ENCODE results near the gene EVX1. TPM values are rescaled to one million over a fixed set of nuclear protein-coding genes. Genes with fewer than 3 reads are reported as not detected.

EVX1 gene
- polyA plus RNA-seq, 1 donor (not counting 4 experiments of a cell fraction or from before 2014, with no cell fraction given): not detected

DNA sequence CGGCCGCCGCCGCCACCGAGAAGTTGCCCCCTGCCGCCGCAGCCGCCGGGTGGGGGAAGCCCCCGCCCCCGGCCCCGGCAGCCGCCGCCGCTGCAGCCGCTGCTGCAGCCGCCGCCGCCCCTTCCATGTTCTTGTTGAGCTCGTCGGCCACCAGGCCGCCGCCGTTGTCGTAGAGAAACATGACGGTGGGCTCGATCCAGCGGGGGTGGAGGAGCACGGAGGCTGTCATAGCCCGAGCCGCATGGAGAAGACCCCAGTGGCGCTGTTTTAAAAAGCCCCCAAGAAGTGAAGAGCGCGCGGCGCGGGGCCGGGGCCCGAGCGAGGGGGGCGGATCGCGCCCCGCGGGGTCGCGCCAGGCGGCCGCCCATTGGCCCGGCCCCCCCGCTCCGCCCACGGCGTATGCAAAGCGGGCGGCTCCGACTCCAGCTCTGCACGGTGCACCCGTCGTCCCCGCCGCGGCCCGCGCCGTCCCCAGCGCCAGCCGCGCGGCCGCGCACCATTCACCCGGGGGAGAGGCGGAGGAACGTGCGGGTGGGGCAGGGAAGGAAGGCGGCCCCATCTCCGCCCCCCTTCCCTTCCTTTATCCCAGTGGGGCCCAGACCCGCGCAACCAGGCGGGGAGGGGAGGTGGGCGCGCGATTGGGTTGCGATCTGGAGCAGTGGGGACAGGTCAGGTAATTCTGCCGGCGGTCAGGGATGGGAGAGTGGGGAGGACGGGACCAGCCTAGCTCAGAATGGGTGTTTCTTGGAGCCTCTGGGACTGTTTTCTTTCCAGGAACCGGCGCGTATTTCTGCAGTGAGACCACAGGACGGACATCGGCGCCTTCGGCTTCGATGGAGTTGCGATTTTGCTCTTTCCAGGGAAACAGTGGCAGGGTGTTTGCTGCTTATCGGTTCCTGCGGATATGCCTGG lies 42.5 kb upstream of the EVX1 start, which contains the start of gene HOXA13:
Gene HOXA13 (minus strand): TSS at position 243 of the 912 bp plus-strand sequence. CDS start 14 bp downstream, at position 229.
- DNase-seq (ENCODE audit: low read depth, low spot score) (no peak), FAIRE-seq (no peak)
- Histone ChIP-seq H3K79me2 (ENCODE audit: control insufficient read depth, insufficient read depth, low read length) (no peaks in the 10 kb centered on the region), H4K20me1 (ENCODE audit: control insufficient read depth, extremely low read depth, insufficient read depth, low read length) (no peaks in the 10 kb centered on the region), H3K27me3 (ENCODE audit: control insufficient read depth, extremely low read depth, insufficient read depth, low read length) (peaks cover 85% of the 10 kb centered on the region), H2AFZ (ENCODE audit: control insufficient read depth, low read length) (peak within 1 kb of the TSS; percentile 15), H3K36me3 (ENCODE audit: control insufficient read depth in 2 of 2, extremely low read depth in 1 of 2, insufficient read depth in 2 of 2, low read length in 2 of 2) (no peaks in the 10 kb centered on the region), H3K9me3 (ENCODE audit: control insufficient read depth, low read depth, low read length) (no peaks in the 10 kb centered on the region), H3K9ac (ENCODE audit: control insufficient read depth, extremely low read depth, insufficient read depth, low read length) (no peak within 1 kb of the TSS), H3K4me1 (ENCODE audit: control insufficient read depth, extremely low read depth, insufficient read depth, low read length) (peaks cover 7% of the 10 kb centered on the region), H3K4me3 (ENCODE audit: control insufficient read depth in 2 of 3, extremely low read depth in 1 of 3, insufficient read depth in 2 of 3, low read depth in 1 of 3, low read length in 3 of 3) (peak within 1 kb of the TSS; percentile 9 to 57 (median 52)), H3K9me1 (ENCODE audit: control insufficient read depth, extremely low read depth, insufficient read depth, low read length) (no peaks in the 10 kb centered on the region), H3K4me2 (ENCODE audit: control insufficient read depth, extremely low read depth, insufficient read depth, low read depth, low read length) (peak within 1 kb of the TSS; percentile 82), H3K27ac (ENCODE audit: control insufficient read depth, insufficient read depth, low read length) (no peak within 1 kb of the TSS)
- dilution Hi-C loops (cut with MboI; ENCODE audit: extremely low pct_ligation_motif_present, low sequenced_read_pairs): loop anchor here (25.0 kb wide), 1 partner anchor 387 kb away; no protein-coding TSS in a partner anchor
- TF ChIP-seq EZH2 (IDR thresholded peaks at IDR 0.05; ENCODE audit: low read length): peak; percentile 80
- TF ChIP-seq, protein P1, sequence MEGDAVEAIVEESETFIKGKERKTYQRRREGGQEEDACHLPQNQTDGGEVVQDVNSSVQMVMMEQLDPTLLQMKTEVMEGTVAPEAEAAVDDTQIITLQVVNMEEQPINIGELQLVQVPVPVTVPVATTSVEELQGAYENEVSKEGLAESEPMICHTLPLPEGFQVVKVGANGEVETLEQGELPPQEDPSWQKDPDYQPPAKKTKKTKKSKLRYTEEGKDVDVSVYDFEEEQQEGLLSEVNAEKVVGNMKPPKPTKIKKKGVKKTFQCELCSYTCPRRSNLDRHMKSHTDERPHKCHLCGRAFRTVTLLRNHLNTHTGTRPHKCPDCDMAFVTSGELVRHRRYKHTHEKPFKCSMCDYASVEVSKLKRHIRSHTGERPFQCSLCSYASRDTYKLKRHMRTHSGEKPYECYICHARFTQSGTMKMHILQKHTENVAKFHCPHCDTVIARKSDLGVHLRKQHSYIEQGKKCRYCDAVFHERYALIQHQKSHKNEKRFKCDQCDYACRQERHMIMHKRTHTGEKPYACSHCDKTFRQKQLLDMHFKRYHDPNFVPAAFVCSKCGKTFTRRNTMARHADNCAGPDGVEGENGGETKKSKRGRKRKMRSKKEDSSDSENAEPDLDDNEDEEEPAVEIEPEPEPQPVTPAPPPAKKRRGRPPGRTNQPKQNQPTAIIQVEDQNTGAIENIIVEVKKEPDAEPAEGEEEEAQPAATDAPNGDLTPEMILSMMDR (optimal IDR thresholded peaks at IDR 0.05 in 1 of 3, IDR thresholded peaks at IDR 0.05 in 1 of 3, conservative IDR thresholded peaks at IDR 0.05 in 1 of 3; ENCODE audit: extremely low read depth in 1 of 3, insufficient read depth in 2 of 3, low read length in 3 of 3): no peak

GRCh38 chr7:27200761-27201579 lies 41.6 kb upstream of the EVX1 start:
- H3K9ac ChIP-seq (ENCODE audit: control insufficient read depth, extremely low read depth, insufficient read depth, low read length): no peak overlapping the region

More at GRCh38 chr7:27200761-27201579, 41.6 kb upstream of the EVX1 start:
- no peak for FAIRE-seq
- H4K20me1 ChIP-seq (ENCODE audit: control insufficient read depth, extremely low read depth, insufficient read depth, low read length): peaks cover 5% of the 10 kb centered on the region
- peaks cover 86% of the 10 kb centered on the region for H3K27me3 ChIP-seq (ENCODE audit: control insufficient read depth, extremely low read depth, insufficient read depth, low read length)
- DNase-seq (ENCODE audit: low read depth, low spot score): no peak
- no peaks in the 10 kb centered on the region for H3K9me3 ChIP-seq (ENCODE audit: control insufficient read depth, low read depth, low read length)
- peak overlapping the region in 2 of 3 experiments; percentile 35 to 57 for H3K4me3 ChIP-seq (ENCODE audit: control insufficient read depth in 2 of 3, extremely low read depth in 1 of 3, insufficient read depth in 2 of 3, low read depth in 1 of 3, low read length in 3 of 3)
- H3K4me2 ChIP-seq (ENCODE audit: control insufficient read depth, extremely low read depth, insufficient read depth, low read depth, low read length): peak overlapping the region; percentile 82
- TF ChIP-seq, protein P1 (optimal IDR thresholded peaks at IDR 0.05 in 1 of 3, IDR thresholded peaks at IDR 0.05 in 1 of 3, conservative IDR thresholded peaks at IDR 0.05 in 1 of 3; ENCODE audit: extremely low read depth in 1 of 3, insufficient read depth in 2 of 3, low read length in 3 of 3): no peak
- peak; percentile 95 for TF ChIP-seq EZH2 (IDR thresholded peaks at IDR 0.05; ENCODE audit: low read length)
- H3K36me3 ChIP-seq (ENCODE audit: control insufficient read depth in 2 of 2, extremely low read depth in 1 of 2, insufficient read depth in 2 of 2, low read length in 2 of 2): no peaks in the 10 kb centered on the region
- H3K9me1 ChIP-seq (ENCODE audit: control insufficient read depth, extremely low read depth, insufficient read depth, low read length): no peaks in the 10 kb centered on the region
- H3K79me2 ChIP-seq (ENCODE audit: control insufficient read depth, insufficient read depth, low read length): no peaks in the 10 kb centered on the region
- dilution Hi-C loops (cut with MboI; ENCODE audit: extremely low pct_ligation_motif_present, low sequenced_read_pairs): loop anchor here (25.0 kb wide), 1 partner anchor 386 kb away; no protein-coding TSS in a partner anchor
- H2AFZ ChIP-seq (ENCODE audit: control insufficient read depth, low read length): peak overlapping the region; percentile 15
- H3K4me1 ChIP-seq (ENCODE audit: control insufficient read depth, extremely low read depth, insufficient read depth, low read length): peaks cover 7% of the 10 kb centered on the region
- H3K27ac ChIP-seq (ENCODE audit: control insufficient read depth, insufficient read depth, low read length): no peak overlapping the region

Measured in keratinocyte (primary cell).